Measurements from ENCODE around the gene CFAP61.

CFAP61 gene

GRCh38 chr20:20321917-20322316, 269.6 kb downstream of the CFAP61 start:
- Histone ChIP-seq H3K27ac (ENCODE audit: low read depth, low read length, severe bottlenecking) (no peak overlapping the region), H3K4me1 (ENCODE audit: control insufficient read depth, insufficient read depth, low read length, poor library complexity, severe bottlenecking) (no peaks in the 10 kb centered on the region), H3K9me3 (ENCODE audit: control insufficient read depth, low read length) (no peaks in the 10 kb centered on the region), H3K4me3 (ENCODE audit: extremely low read depth, insufficient read depth, low read length, poor library complexity, severe bottlenecking) (no peak overlapping the region), H3K36me3 (ENCODE audit: control insufficient read depth, insufficient read depth, low read length) (no peaks in the 10 kb centered on the region)
- 100% methylated on average over 1 of the region's 1 CpG; no CpG with 5 or more reads in 1 of the 2 experiments for WGBS, 2 experiments (ENCODE audit: insufficient coverage in 2 of 2)

- Histone ChIP-seq H3K27ac (ENCODE audit: low read depth, low read length, severe bottlenecking) (no peak overlapping the region), H3K4me1 (ENCODE audit: control insufficient read depth, insufficient read depth, low read length, poor library complexity, severe bottlenecking) (no peaks in the 10 kb centered on the region), H3K4me3 (ENCODE audit: extremely low read depth, insufficient read depth, low read length, poor library complexity, severe bottlenecking) (no peak overlapping the region), H3K36me3 (ENCODE audit: control insufficient read depth, insufficient read depth, low read length) (no peaks in the 10 kb centered on the region), H3K9me3 (ENCODE audit: control insufficient read depth, low read length) (no peaks in the 10 kb centered on the region)
- 86 to 89% methylated on average over 5 to 6 of the region's 6 CpGs for WGBS, 2 experiments (ENCODE audit: insufficient coverage in 2 of 2)
Measured at GRCh38 chr20:20322912-20323311, 270.6 kb downstream of the CFAP61 start.

- no peaks in the 10 kb centered on the region for H3K36me3 ChIP-seq (ENCODE audit: control insufficient read depth, insufficient read depth, low read length)
- no peaks in the 10 kb centered on the region for H3K9me3 ChIP-seq (ENCODE audit: control insufficient read depth, low read length)
- no peak overlapping the region for H3K4me3 ChIP-seq (ENCODE audit: extremely low read depth, insufficient read depth, low read length, poor library complexity, severe bottlenecking)
- WGBS, 2 experiments (ENCODE audit: insufficient coverage in 2 of 2) = 85 to 92% methylated on average over 4 to 6 of the region's 6 CpGs
- no peaks in the 10 kb centered on the region for H3K4me1 ChIP-seq (ENCODE audit: control insufficient read depth, insufficient read depth, low read length, poor library complexity, severe bottlenecking)
- no peak overlapping the region for H3K27ac ChIP-seq (ENCODE audit: low read depth, low read length, severe bottlenecking)
Measured at GRCh38 chr20:20327746-20328145, 275.4 kb downstream of the CFAP61 start.

GRCh38 chr20:20329564-20329963, 277.2 kb downstream of the CFAP61 start:
- H3K9me3 ChIP-seq (ENCODE audit: control insufficient read depth, low read length) = no peaks in the 10 kb centered on the region
- H3K27ac ChIP-seq (ENCODE audit: low read depth, low read length, severe bottlenecking) = no peak overlapping the region
- WGBS, 2 experiments (ENCODE audit: insufficient coverage in 2 of 2) = 90 to 92% methylated on average over 13 of the region's 13 CpGs
- H3K4me3 ChIP-seq (ENCODE audit: extremely low read depth, insufficient read depth, low read length, poor library complexity, severe bottlenecking) = no peak overlapping the region
- no peaks in the 10 kb centered on the region for H3K4me1 ChIP-seq (ENCODE audit: control insufficient read depth, insufficient read depth, low read length, poor library complexity, severe bottlenecking)
- no peaks in the 10 kb centered on the region for H3K36me3 ChIP-seq (ENCODE audit: control insufficient read depth, insufficient read depth, low read length)

- Histone ChIP-seq H3K36me3 (ENCODE audit: control insufficient read depth, insufficient read depth, low read length) (no peaks in the 10 kb centered on the region), H3K4me3 (ENCODE audit: extremely low read depth, insufficient read depth, low read length, poor library complexity, severe bottlenecking) (no peak overlapping the region), H3K9me3 (ENCODE audit: control insufficient read depth, low read length) (no peaks in the 10 kb centered on the region), H3K4me1 (ENCODE audit: control insufficient read depth, insufficient read depth, low read length, poor library complexity, severe bottlenecking) (no peaks in the 10 kb centered on the region), H3K27ac (ENCODE audit: low read depth, low read length, severe bottlenecking) (no peak overlapping the region)
- WGBS, 2 experiments (ENCODE audit: insufficient coverage in 2 of 2) = no CpG with 5 or more reads among the region's 1 CpG
Measured at GRCh38 chr20:20331156-20331555, 278.8 kb downstream of the CFAP61 start.

- Histone ChIP-seq H3K27ac (ENCODE audit: low read depth, low read length, severe bottlenecking) (no peak overlapping the region), H3K36me3 (ENCODE audit: control insufficient read depth, insufficient read depth, low read length) (no peaks in the 10 kb centered on the region), H3K4me1 (ENCODE audit: control insufficient read depth, insufficient read depth, low read length, poor library complexity, severe bottlenecking) (no peaks in the 10 kb centered on the region), H3K4me3 (ENCODE audit: extremely low read depth, insufficient read depth, low read length, poor library complexity, severe bottlenecking) (no peak overlapping the region), H3K9me3 (ENCODE audit: control insufficient read depth, low read length) (no peaks in the 10 kb centered on the region)
- WGBS, 2 experiments (ENCODE audit: insufficient coverage in 2 of 2) = 83% methylated on average over 2 of the region's 2 CpGs; no CpG with 5 or more reads in 1 of the 2 experiments
Measured at GRCh38 chr20:20331817-20332216, 279.5 kb downstream of the CFAP61 start.

- Histone ChIP-seq H3K9me3 (ENCODE audit: control insufficient read depth, low read length) (no peaks in the 10 kb centered on the region), H3K27ac (ENCODE audit: low read depth, low read length, severe bottlenecking) (no peak overlapping the region), H3K36me3 (ENCODE audit: control insufficient read depth, insufficient read depth, low read length) (no peaks in the 10 kb centered on the region), H3K4me1 (ENCODE audit: control insufficient read depth, insufficient read depth, low read length, poor library complexity, severe bottlenecking) (no peaks in the 10 kb centered on the region), H3K4me3 (ENCODE audit: extremely low read depth, insufficient read depth, low read length, poor library complexity, severe bottlenecking) (no peak overlapping the region)
- 80 to 90% methylated on average over 1 to 4 of the region's 6 CpGs for WGBS, 2 experiments (ENCODE audit: insufficient coverage in 2 of 2)
Measured at GRCh38 chr20:20333866-20334265, 281.5 kb downstream of the CFAP61 start.

GRCh38 chr20:20334489-20334888, 282.2 kb downstream of the CFAP61 start:
- no peaks in the 10 kb centered on the region for H3K4me1 ChIP-seq (ENCODE audit: control insufficient read depth, insufficient read depth, low read length, poor library complexity, severe bottlenecking)
- WGBS, 2 experiments (ENCODE audit: insufficient coverage in 2 of 2) = 83 to 98% methylated on average over 4 to 5 of the region's 5 CpGs
- no peak overlapping the region for H3K27ac ChIP-seq (ENCODE audit: low read depth, low read length, severe bottlenecking)

GRCh38 chr20:20338133-20338730, 285.9 kb downstream of the CFAP61 start:
- no peaks in the 10 kb centered on the region for H3K4me1 ChIP-seq (ENCODE audit: control insufficient read depth, insufficient read depth, low read length, poor library complexity, severe bottlenecking)
- H3K4me3 ChIP-seq (ENCODE audit: extremely low read depth, insufficient read depth, low read length, poor library complexity, severe bottlenecking) = no peak overlapping the region
- H3K36me3 ChIP-seq (ENCODE audit: control insufficient read depth, insufficient read depth, low read length) = no peaks in the 10 kb centered on the region
- no peaks in the 10 kb centered on the region for H3K9me3 ChIP-seq (ENCODE audit: control insufficient read depth, low read length)
- WGBS, 2 experiments (ENCODE audit: insufficient coverage in 2 of 2) = 87 to 92% methylated on average over 11 to 13 of the region's 14 CpGs
- no peak overlapping the region for H3K27ac ChIP-seq (ENCODE audit: low read depth, low read length, severe bottlenecking)

More at GRCh38 chr20:20334489-20334888, 282.2 kb downstream of the CFAP61 start:
- H3K36me3 ChIP-seq (ENCODE audit: control insufficient read depth, insufficient read depth, low read length) = no peaks in the 10 kb centered on the region
- H3K9me3 ChIP-seq (ENCODE audit: control insufficient read depth, low read length) = no peaks in the 10 kb centered on the region
- H3K4me3 ChIP-seq (ENCODE audit: extremely low read depth, insufficient read depth, low read length, poor library complexity, severe bottlenecking) = no peak overlapping the region

GRCh38 chr20:20340443-20340842, 288.1 kb downstream of the CFAP61 start:
- WGBS, 2 experiments (ENCODE audit: insufficient coverage in 2 of 2) = 92 to 93% methylated on average over 16 of the region's 16 CpGs
- H3K4me1 ChIP-seq (ENCODE audit: control insufficient read depth, insufficient read depth, low read length, poor library complexity, severe bottlenecking) = no peaks in the 10 kb centered on the region
- no peak overlapping the region for H3K4me3 ChIP-seq (ENCODE audit: extremely low read depth, insufficient read depth, low read length, poor library complexity, severe bottlenecking)
- H3K9me3 ChIP-seq (ENCODE audit: control insufficient read depth, low read length) = no peaks in the 10 kb centered on the region
- H3K27ac ChIP-seq (ENCODE audit: low read depth, low read length, severe bottlenecking) = no peak overlapping the region
- no peaks in the 10 kb centered on the region for H3K36me3 ChIP-seq (ENCODE audit: control insufficient read depth, insufficient read depth, low read length)

- no peak overlapping the region for H3K27ac ChIP-seq (ENCODE audit: low read depth, low read length, severe bottlenecking)
- WGBS, 2 experiments (ENCODE audit: insufficient coverage in 2 of 2) = 87 to 96% methylated on average over 3 of the region's 4 CpGs
- no peaks in the 10 kb centered on the region for H3K9me3 ChIP-seq (ENCODE audit: control insufficient read depth, low read length)
- no peaks in the 10 kb centered on the region for H3K4me1 ChIP-seq (ENCODE audit: control insufficient read depth, insufficient read depth, low read length, poor library complexity, severe bottlenecking)
- no peaks in the 10 kb centered on the region for H3K36me3 ChIP-seq (ENCODE audit: control insufficient read depth, insufficient read depth, low read length)
- H3K4me3 ChIP-seq (ENCODE audit: extremely low read depth, insufficient read depth, low read length, poor library complexity, severe bottlenecking) = no peak overlapping the region
Measured at GRCh38 chr20:20341371-20341770, 289.0 kb downstream of the CFAP61 start.

All from mesodermal cell (in vitro differentiated cells).